Naive thymus-derived CD4-positive, alpha-beta T cell (primary cell): ENCODE results near the gene NOS2. TPM values are rescaled to one million over a fixed set of nuclear protein-coding genes. Genes with fewer than 3 reads are reported as not detected.

Experiments used
- ATAC-seq: fragments of 150-1000 bp; cut with Tn5 transposase; 2 replicates; pipeline ENCODE4 v1.10.0; 2021; ENCODE audit warnings: mild to moderate bottlenecking, moderate library complexity
- CTCF ChIA-PET: fragments of 350-600 bp; sonication (Branson Sonifier 250); formaldehyde crosslinking; loops from one replicate; lab custom pipeline; 2021; ENCODE audit warnings: antibody characterized with exemption; lab: Charles Lee
- POLR2A ChIA-PET: fragments of 350-600 bp; sonication (Branson Sonifier 250); formaldehyde crosslinking; loops from one replicate; lab custom pipeline; 2021; ENCODE audit warnings: antibody characterized with exemption, inconsistent platforms; lab: Charles Lee
- DNase-seq, 9 donors: peaks; one replicate each; pipeline versions ENCODE4 v3.0.0 to v3.0.0-alpha.2; 2020 to 2022; ENCODE audit warnings: mixed read lengths in 1 of 9
- H3K27ac ChIP-seq: one replicate; pipeline ENCODE4 v1.7.0; 2013; ENCODE audit warnings: mild to moderate bottlenecking, low read depth, low read length, moderate library complexity
- H3K27me3 ChIP-seq, 2 donors: one replicate each; pipeline ENCODE4 v1.7.0; 2013; ENCODE audit warnings: low read length in 2 of 2, mild to moderate bottlenecking in 2 of 2, moderate library complexity in 2 of 2; ENCODE audit not compliant: control insufficient read depth in 2 of 2, insufficient read depth in 2 of 2
- H3K36me3 ChIP-seq, 3 experiments: 1 replicate in 2 of 3; 2 replicates in 1 of 3; pipeline ENCODE4 v1.7.0; 2013; ENCODE audit warnings: low read length in 3 of 3, mild to moderate bottlenecking in 3 of 3, moderate library complexity in 1 of 3; ENCODE audit not compliant: insufficient read depth in 3 of 3, control insufficient read depth in 2 of 3
- H3K4me1 ChIP-seq, 2 donors: one replicate each; pipeline ENCODE4 v1.7.0; 2013; ENCODE audit warnings: low read length in 2 of 2, mild to moderate bottlenecking in 2 of 2, moderate library complexity in 1 of 2; ENCODE audit not compliant: control insufficient read depth in 2 of 2, insufficient read depth in 2 of 2
- H3K4me3 ChIP-seq: 2 replicates; pipeline ENCODE4 v1.7.0; 2013; ENCODE audit warnings: mild to moderate bottlenecking, low read length
- H3K9me3 ChIP-seq, 3 experiments: 1 replicate in 2 of 3; 2 replicates in 1 of 3; pipeline ENCODE4 v1.7.0; 2013; ENCODE audit warnings: low read length in 3 of 3; ENCODE audit not compliant: control insufficient read depth in 2 of 3
- H3K27ac Mint-ChIP-seq, 9 donors: one replicate each; pipeline ENCODE4 v1.8.0; 2020 to 2022; ENCODE audit warnings: mixed read lengths in 9 of 9, mild to moderate bottlenecking in 8 of 9, moderate library complexity in 5 of 9, inconsistent platforms in 2 of 9
- H3K27me3 Mint-ChIP-seq, 5 donors: one replicate each; pipeline ENCODE4 v1.8.0; 2021 to 2022; ENCODE audit warnings: mixed read lengths in 5 of 5, mild to moderate bottlenecking in 1 of 5
- H3K36me3 Mint-ChIP-seq, 5 donors: one replicate each; pipeline ENCODE4 v1.8.0; 2020 to 2022; ENCODE audit warnings: mixed read lengths in 5 of 5, mild to moderate bottlenecking in 3 of 5, inconsistent platforms in 1 of 5
- H3K4me1 Mint-ChIP-seq, 7 donors: one replicate each; pipeline ENCODE4 v1.8.0; 2020 to 2022; ENCODE audit warnings: mixed read lengths in 7 of 7, mild to moderate bottlenecking in 3 of 7, inconsistent platforms in 1 of 7
- H3K4me3 Mint-ChIP-seq, 10 donors: one replicate each; pipeline ENCODE4 v1.8.0; 2020 to 2022; ENCODE audit warnings: mild to moderate bottlenecking in 10 of 10, mixed read lengths in 10 of 10, moderate library complexity in 6 of 10, inconsistent platforms in 2 of 10
- H3K9me3 Mint-ChIP-seq, 11 donors: one replicate each; pipeline ENCODE4 v1.8.0; 2020 to 2022; ENCODE audit warnings: mixed read lengths in 11 of 11, mild to moderate bottlenecking in 4 of 11, inconsistent platforms in 1 of 11, moderate library complexity in 1 of 11
- intact Hi-C, 2 donors: fragments of 100-400 bp; cut with micrococcal nuclease; formaldehyde crosslinking; loops; one replicate each; pipeline ENCODE4 v1.15.1; 2023
- polyA plus RNA-seq, 2 donors: library from polyadenylated mRNA; unstranded; fragments of 300-500 nt; fragmentation: Illumina TruSeq; gene quantifications; one replicate each; pipeline ENCODE4 v1.2.3, GENCODE V29; 2021
- total RNA-seq, 6 experiments: library from RNA in 5 of 6; stranded (reverse) in 5 of 6; gene quantifications; 1 replicate in 5 of 6; 2 replicates in 1 of 6; pipeline ENCODE4 v1.2.3 and lab custom pipeline; 2021 to 2026

Gene NOS2
- total and polyA plus RNA-seq, 7 experiments from 2014 or later, result 0.11 to 0.30 (median 0.16) TPM; not detected in 4

DNA sequence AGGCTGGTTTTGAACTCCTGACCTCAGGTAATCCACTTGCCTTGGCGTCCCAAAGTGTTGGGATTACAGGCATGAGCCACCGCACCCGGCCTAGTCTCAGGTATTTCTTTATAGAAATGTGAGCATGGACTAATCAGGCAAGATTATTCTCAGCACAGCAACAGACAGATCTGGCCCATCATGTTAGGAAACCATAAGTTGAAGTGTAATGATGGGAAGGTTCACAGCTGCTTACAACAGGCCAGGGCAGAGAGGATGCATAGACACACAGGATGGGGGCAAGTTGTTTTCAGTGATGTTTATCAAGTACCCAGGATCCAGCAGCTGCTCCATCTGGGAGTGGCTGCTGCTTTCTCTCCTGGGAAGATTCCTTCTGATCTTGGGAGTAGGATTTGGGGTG lies 16.6 kb upstream of the NOS2 start:
- POLR2A ChIA-PET, result no interaction called here
- no peak overlapping the region for H3K27ac ChIP-seq
- Mint-ChIP-seq H3K27me3 (peaks cover 0 to 4% (median 0%) of the 10 kb centered on the region in 5 donors), H3K27ac (no peak overlapping the region), H3K4me3 (no peak overlapping the region), H3K36me3 (peaks cover 6 to 10% (median 9%) of the 10 kb centered on the region in 5 donors), H3K4me1 (peaks cover 0 to 5% (median 0%) of the 10 kb centered on the region in 7 donors), H3K9me3 (peaks cover 0 to 18% (median 11%) of the 10 kb centered on the region in 11 donors)
- DNase-seq (no peak), ATAC-seq (no peak)
- CTCF ChIA-PET, result no interaction called here
- H3K4me1 ChIP-seq, result no peaks in the 10 kb centered on the region
- H3K4me3 ChIP-seq, result no peak overlapping the region
- intact Hi-C loops, result no loop called here
- H3K27me3 ChIP-seq, result no peaks in the 10 kb centered on the region
- no peaks in the 10 kb centered on the region for H3K36me3 ChIP-seq
- peaks cover 0 to 10% (median 0%) of the 10 kb centered on the region in 3 experiments for H3K9me3 ChIP-seq

GRCh38 chr17:27811961-27812360 lies 11.6 kb upstream of the NOS2 start:
- H3K36me3 ChIP-seq, result no peaks in the 10 kb centered on the region
- H3K4me3 ChIP-seq, result no peak overlapping the region
- Mint-ChIP-seq H3K4me3 (no peak overlapping the region), H3K27me3 (peaks cover 0 to 4% (median 0%) of the 10 kb centered on the region in 5 donors), H3K27ac (no peak overlapping the region), H3K9me3 (peaks cover 0 to 12% (median 0%) of the 10 kb centered on the region in 11 donors), H3K36me3 (peaks cover 0 to 14% (median 4%) of the 10 kb centered on the region in 5 donors), H3K4me1 (peaks cover 11 to 40% (median 19%) of the 10 kb centered on the region in 7 donors)
- ATAC-seq, result no peak
- no peaks in the 10 kb centered on the region for H3K9me3 ChIP-seq
- ChIA-PET POLR2A (interaction anchor here (1.5 kb wide), 1 partner anchor 82 kb away, joined by 4 read pairs; no protein-coding TSS in a partner anchor), CTCF (no interaction called here)
- H3K27me3 ChIP-seq, result no peaks in the 10 kb centered on the region
- intact Hi-C loops, result no loop called here
- no peak for DNase-seq
- no peak overlapping the region for H3K27ac ChIP-seq
- peaks cover 12 to 18% of the 10 kb centered on the region in 2 donors for H3K4me1 ChIP-seq

- H3K27me3 ChIP-seq, result no peaks in the 10 kb centered on the region
- peaks cover 11 to 45% (median 20%) of the 10 kb centered on the region in 7 donors for H3K4me1 Mint-ChIP-seq
- H3K27ac Mint-ChIP-seq, result peak overlapping the region in 1 of 9 donors; percentile 97
- peaks cover 0 to 14% (median 3%) of the 10 kb centered on the region in 5 donors for H3K36me3 Mint-ChIP-seq
- H3K9me3 ChIP-seq, result no peaks in the 10 kb centered on the region
- no peak overlapping the region for H3K4me3 ChIP-seq
- CTCF ChIA-PET, result no interaction called here
- POLR2A ChIA-PET, result interaction anchor here (0.7 to 1.5 kb wide), 2 partner anchors 48 to 83 kb away, joined by 3 to 4 read pairs; no protein-coding TSS in a partner anchor
- peaks cover 0 to 12% (median 0%) of the 10 kb centered on the region in 11 donors for H3K9me3 Mint-ChIP-seq
- no peak overlapping the region for H3K27ac ChIP-seq
- DNase-seq (no peak), ATAC-seq (no peak)
- intact Hi-C loops, result no loop called here
- H3K4me3 Mint-ChIP-seq, result no peak overlapping the region
- H3K27me3 Mint-ChIP-seq, result peaks cover 0 to 4% (median 0%) of the 10 kb centered on the region in 5 donors
- no peaks in the 10 kb centered on the region for H3K36me3 ChIP-seq
- H3K4me1 ChIP-seq, result peaks cover 16 to 21% of the 10 kb centered on the region in 2 donors
Measured at GRCh38 chr17:27810902-27811557, 10.7 kb upstream of the NOS2 start.

- Mint-ChIP-seq H3K9me3 (peaks cover 0 to 12% (median 0%) of the 10 kb centered on the region in 11 donors), H3K27ac (peak overlapping the region in 2 of 9 donors; percentile 33 to 97), H3K36me3 (peaks cover 0 to 14% (median 0%) of the 10 kb centered on the region in 5 donors), H3K4me1 (peaks cover 18 to 51% (median 27%) of the 10 kb centered on the region in 7 donors), H3K4me3 (peak overlapping the region in 1 of 10 donors; percentile 77), H3K27me3 (peaks cover 0 to 4% (median 0%) of the 10 kb centered on the region in 5 donors)
- Histone ChIP-seq H3K27me3 (no peaks in the 10 kb centered on the region), H3K4me3 (no peak overlapping the region), H3K9me3 (no peaks in the 10 kb centered on the region), H3K27ac (no peak overlapping the region), H3K4me1 (peaks cover 23 to 24% of the 10 kb centered on the region in 2 donors), H3K36me3 (no peaks in the 10 kb centered on the region)
- DNase-seq, result peak in 1 of 9 donors; percentile 52
- ChIA-PET POLR2A (interaction anchor here (0.7 kb wide), 1 partner anchor 48 kb away, joined by 3 read pairs; no protein-coding TSS in a partner anchor), CTCF (interaction anchor here (0.7 kb wide), 1 partner anchor 37 kb away, joined by 3 read pairs; no protein-coding TSS in a partner anchor)
- intact Hi-C loops, result no loop called here
- ATAC-seq, result no peak
Measured at GRCh38 chr17:27810211-27810901, 10.0 kb upstream of the NOS2 start.

GRCh38 chr17:27809555-27809954 lies 9.2 kb upstream of the NOS2 start:
- DNase-seq (no peak), ATAC-seq (no peak)
- CTCF ChIA-PET, result interaction anchor here (5.7 to 7.7 kb wide), 2 partner anchors 69 to 83 kb away, joined by 119 to 140 read pairs; partner anchors contain the start of gene LYRM9
- H3K4me1 Mint-ChIP-seq, result peaks cover 20 to 53% (median 29%) of the 10 kb centered on the region in 7 donors
- Histone ChIP-seq H3K27ac (no peak overlapping the region), H3K9me3 (no peaks in the 10 kb centered on the region), H3K36me3 (no peaks in the 10 kb centered on the region), H3K4me1 (peaks cover 24 to 25% of the 10 kb centered on the region in 2 donors), H3K4me3 (no peak overlapping the region), H3K27me3 (no peaks in the 10 kb centered on the region)
- H3K9me3 Mint-ChIP-seq, result peaks cover 0 to 9% (median 0%) of the 10 kb centered on the region in 11 donors
- H3K36me3 Mint-ChIP-seq, result peaks cover 0 to 14% (median 0%) of the 10 kb centered on the region in 5 donors
- H3K4me3 Mint-ChIP-seq, result peak overlapping the region in 1 of 10 donors; percentile 77
- H3K27me3 Mint-ChIP-seq, result peaks cover 0 to 4% (median 0%) of the 10 kb centered on the region in 5 donors
- POLR2A ChIA-PET, result interaction anchor here (6.4 kb wide), 1 partner anchor 84 kb away, joined by 88 read pairs; the partner anchor contains the start of gene LYRM9
- intact Hi-C loops, result loop anchor here in 1 of 2 donors (2.0 to 5.0 kb wide), 3 partner anchors 157 to 508 kb away; partner anchors contain the start of gene TMEM97
- peak overlapping the region in 6 of 9 donors; percentile 29 to 97 (median 48) for H3K27ac Mint-ChIP-seq

GRCh38 chr17:27808628-27809027 lies 8.3 kb upstream of the NOS2 start:
- peaks cover 20 to 53% (median 29%) of the 10 kb centered on the region in 7 donors for H3K4me1 Mint-ChIP-seq
- ChIA-PET POLR2A (interaction anchor here (0.9 to 6.4 kb wide), 6 partner anchors 36 to 84 kb away, joined by 3 to 88 read pairs (median 4); partner anchors contain the start of gene LYRM9), CTCF (interaction anchor here (0.6 to 7.7 kb wide), 3 partner anchors 70 to 167 kb away, joined by 3 to 140 read pairs (median 119); partner anchors contain the start of gene LYRM9)
- H3K27me3 Mint-ChIP-seq, result peaks cover 0 to 4% (median 0%) of the 10 kb centered on the region in 5 donors
- H3K27ac Mint-ChIP-seq, result peak overlapping the region; percentile 91 to 99 (median 96)
- no peaks in the 10 kb centered on the region for H3K27me3 ChIP-seq
- intact Hi-C loops, result loop anchor here in 1 of 2 donors (1.0 to 5.0 kb wide), 4 partner anchors 38 to 509 kb away; partner anchors contain the start of gene TMEM97
- no peaks in the 10 kb centered on the region for H3K9me3 ChIP-seq
- H3K36me3 ChIP-seq, result no peaks in the 10 kb centered on the region
- peak overlapping the region in 5 of 10 donors; percentile 64 to 91 (median 81) for H3K4me3 Mint-ChIP-seq
- peaks cover 0 to 12% (median 0%) of the 10 kb centered on the region in 5 donors for H3K36me3 Mint-ChIP-seq
- peaks cover 0 to 7% (median 0%) of the 10 kb centered on the region in 11 donors for H3K9me3 Mint-ChIP-seq
- H3K27ac ChIP-seq, result peak overlapping the region; percentile 71
- peak overlapping the region; percentile 42 for H3K4me3 ChIP-seq
- ATAC-seq (no peak), DNase-seq (peak in 1 of 9 donors; percentile 43)
- peaks cover 24 to 25% of the 10 kb centered on the region in 2 donors for H3K4me1 ChIP-seq
